GM12874 (cell line): Measurements from ENCODE around the gene ARHGDIB.

Experiments used
- TF ChIP-seq, protein P1 (sequence below): IDR thresholded peaks from 2 replicates; pipeline ENCODE4 v1.5.1; 2011; ENCODE audit warnings: low read depth, mild to moderate bottlenecking, control low read depth, low read length, moderate library complexity; ENCODE audit not compliant: insufficient read depth

Gene ARHGDIB

DNA sequence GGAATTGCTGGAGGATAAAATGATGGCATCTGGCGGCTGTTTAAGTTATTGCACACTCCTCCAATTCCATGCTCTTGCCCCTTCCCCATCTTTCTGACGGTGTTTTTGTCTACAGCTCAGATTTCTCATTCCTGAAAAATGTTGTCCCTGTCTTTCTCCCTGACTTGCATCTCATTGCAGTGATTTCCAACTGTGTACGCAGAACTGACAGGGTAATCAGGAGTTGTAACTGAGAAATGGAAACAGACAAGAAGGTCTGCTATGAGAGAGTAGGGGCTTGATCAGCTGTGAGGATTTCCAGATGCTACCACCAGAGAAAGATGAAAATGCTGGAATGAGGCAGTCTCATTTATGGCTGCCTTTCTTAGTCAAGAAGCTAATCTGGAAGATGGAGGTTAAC, 24.4 kb downstream of the ARHGDIB start:
- TF ChIP-seq, protein P1, sequence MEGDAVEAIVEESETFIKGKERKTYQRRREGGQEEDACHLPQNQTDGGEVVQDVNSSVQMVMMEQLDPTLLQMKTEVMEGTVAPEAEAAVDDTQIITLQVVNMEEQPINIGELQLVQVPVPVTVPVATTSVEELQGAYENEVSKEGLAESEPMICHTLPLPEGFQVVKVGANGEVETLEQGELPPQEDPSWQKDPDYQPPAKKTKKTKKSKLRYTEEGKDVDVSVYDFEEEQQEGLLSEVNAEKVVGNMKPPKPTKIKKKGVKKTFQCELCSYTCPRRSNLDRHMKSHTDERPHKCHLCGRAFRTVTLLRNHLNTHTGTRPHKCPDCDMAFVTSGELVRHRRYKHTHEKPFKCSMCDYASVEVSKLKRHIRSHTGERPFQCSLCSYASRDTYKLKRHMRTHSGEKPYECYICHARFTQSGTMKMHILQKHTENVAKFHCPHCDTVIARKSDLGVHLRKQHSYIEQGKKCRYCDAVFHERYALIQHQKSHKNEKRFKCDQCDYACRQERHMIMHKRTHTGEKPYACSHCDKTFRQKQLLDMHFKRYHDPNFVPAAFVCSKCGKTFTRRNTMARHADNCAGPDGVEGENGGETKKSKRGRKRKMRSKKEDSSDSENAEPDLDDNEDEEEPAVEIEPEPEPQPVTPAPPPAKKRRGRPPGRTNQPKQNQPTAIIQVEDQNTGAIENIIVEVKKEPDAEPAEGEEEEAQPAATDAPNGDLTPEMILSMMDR = no peak

DNA sequence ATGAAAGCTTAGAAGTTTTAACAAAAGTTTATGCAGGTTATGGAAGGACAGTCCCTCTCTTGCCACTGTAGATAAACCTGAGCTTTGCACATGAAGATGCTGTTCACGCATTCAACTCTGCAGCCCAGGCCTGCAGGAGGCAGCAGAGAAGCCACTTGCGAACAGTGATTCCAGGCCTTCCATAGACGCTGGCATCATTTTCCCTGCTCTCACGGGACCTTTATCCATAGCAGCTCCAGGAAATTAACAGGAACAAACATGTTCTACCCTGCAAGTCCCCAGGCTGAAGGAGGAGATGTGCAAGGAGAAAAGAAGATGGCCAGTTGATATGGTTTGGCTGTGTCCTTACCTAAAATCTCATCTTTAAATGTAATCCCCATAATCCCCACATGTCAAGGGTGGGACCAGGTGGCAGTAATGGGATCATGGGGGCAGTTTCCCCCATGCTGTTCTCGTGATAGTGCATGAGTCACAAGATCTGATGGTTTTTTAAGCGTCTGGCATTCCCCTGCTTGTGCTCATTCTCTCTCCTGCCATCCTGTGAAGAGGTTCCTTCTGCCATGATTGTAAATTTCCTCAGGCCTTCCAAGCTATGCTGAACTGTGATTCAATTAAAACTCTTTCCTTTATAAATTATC, 25.1 kb downstream of the ARHGDIB start:
- TF ChIP-seq, protein P1 = peak; percentile 32

- TF ChIP-seq, protein P1 = no peak
These were observed 26.4 kb downstream of the ARHGDIB start for GRCh38 chr12:14935031-14935430.

DNA sequence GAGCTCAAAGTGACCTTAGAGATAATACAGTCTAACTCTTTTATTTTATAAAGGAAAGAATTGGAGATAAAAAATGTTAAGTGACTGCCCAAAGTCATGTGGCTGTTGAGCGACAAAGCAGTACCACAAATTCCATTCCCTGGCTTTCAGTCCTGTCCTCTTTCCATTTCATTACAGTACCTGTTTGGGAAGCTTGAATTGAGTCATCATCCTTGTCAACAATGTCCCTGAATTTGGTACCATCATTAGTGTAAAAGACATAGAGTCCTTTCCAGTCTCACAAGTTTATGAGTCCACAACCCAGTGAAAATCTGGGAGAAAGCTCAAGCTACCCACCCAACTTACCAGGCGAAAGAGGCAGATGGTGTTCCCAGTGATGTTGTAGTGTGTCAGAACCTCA, 26.9 kb downstream of the ARHGDIB start:
- TF ChIP-seq, protein P1 = no peak

DNA sequence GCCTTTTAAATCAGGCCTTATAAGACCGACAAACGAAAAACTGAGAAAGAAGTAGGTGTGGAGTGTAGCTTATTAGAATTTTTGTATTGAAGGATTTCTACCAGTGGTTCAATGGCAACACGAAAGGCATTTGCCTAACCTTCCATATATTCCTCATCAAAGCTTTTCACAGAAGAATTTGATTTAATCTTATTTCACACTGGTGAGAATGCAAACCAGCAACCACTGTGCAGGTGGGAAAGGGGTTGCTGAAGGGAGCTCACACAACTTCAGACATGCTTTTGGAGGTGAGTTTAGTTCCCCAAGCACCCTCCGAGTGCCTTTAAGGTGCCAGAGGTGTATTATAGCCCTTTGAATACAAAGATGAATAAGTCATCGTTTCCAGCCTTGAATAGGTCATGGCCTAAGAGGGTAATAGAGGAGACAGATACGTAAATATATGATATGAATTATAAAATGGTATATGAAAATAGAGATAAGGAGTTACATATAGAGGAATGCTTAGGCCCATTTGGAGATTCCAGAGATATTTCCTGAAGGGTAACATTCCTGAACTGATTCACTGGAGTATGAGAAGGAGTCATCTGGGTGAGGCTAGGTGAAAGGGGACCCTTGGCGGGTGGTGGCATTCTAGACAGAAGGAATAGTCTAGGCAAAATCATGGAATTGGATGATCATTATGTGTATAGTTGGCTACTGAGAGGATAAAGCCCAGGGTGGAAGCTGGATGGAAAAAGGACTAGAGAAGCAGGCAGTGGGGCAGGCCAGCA, 29.4 kb downstream of the ARHGDIB start:
- TF ChIP-seq, protein P1 = no peak

DNA sequence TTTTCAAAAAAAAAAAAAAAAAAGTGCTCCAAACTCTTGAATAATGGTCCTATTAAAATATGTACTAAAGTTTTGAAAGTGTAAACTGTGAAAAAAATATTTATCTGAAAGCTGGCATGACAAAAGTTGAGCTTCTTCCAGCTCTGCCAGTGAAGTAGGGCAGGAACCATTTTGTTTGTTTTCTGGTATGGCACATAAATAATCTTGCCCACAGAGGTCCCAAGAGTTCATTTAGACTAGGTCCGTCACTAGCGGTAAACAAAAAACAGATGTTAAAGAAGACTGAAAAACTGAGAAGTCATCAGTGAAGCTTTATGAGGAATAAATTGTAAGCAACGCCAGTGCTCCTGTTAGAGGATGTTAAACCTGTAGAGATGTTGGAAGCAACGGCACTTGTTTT, 30.0 kb downstream of the ARHGDIB start:
- TF ChIP-seq, protein P1 = no peak

DNA sequence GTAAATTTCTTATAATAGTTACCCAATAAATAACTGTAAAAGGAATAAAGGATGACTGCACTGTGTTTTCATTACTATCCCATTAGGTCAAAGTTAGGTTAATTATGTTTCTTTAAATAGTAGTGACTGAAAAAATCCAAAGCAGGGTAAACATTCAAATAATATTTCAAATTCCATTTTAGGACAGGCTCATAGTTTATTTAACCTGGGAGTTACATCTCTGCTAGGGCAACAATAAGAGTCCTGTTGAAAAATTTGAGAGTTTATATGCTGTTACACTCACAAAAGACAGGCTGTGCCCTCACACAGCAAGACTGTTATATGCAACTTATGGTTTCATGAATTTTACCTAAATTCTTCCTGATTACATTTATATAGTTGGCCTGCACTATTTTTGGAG, 31.1 kb downstream of the ARHGDIB start:
- TF ChIP-seq, protein P1 = no peak
